GM19395 (cell line): ENCODE data around the gene MORN1.

Experiments used
- ATAC-seq: cut with Tn5 transposase; IDR thresholded peaks from one replicate; pipeline ENCODE4 v1.9.1; 2021; ENCODE audit warnings: mild to moderate bottlenecking, moderate library complexity; ENCODE audit not compliant: unreplicated experiment

MORN1 gene

DNA sequence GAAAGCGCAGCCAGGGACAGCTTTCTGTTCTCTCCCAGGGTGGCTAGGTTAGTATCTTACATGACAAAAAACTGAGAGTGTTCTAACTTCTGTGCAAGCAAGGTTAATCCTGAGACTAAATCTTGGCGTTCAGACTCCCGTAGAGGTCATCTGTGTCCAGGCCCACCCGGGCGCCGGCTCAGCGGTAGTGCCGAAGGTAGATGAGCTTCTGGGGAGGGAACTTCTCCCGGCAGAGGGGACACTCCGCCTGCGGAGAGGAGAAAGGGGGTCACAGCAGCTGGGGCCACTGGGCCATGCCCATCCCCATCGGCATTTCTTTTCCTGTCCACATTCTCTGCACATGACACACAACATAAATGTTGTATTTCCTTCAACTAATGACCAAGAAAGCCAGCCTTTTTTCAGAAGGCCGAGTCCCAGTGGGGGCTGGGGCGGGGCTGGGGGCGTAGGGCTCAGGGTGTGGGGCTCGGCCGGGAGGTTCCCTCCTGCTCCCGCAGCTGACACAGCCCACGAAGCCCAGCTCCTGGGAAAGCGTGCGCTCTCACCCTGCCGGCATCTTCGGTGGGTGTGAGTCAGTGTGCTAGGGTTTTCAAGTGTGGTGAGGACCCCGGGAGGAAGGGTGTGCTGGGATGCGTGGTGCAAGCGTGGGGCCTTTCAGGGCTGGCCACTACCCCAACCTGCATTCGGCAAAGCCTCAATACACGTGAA lies 14.4 kb upstream of the MORN1 start:
- ATAC-seq = no peak

DNA sequence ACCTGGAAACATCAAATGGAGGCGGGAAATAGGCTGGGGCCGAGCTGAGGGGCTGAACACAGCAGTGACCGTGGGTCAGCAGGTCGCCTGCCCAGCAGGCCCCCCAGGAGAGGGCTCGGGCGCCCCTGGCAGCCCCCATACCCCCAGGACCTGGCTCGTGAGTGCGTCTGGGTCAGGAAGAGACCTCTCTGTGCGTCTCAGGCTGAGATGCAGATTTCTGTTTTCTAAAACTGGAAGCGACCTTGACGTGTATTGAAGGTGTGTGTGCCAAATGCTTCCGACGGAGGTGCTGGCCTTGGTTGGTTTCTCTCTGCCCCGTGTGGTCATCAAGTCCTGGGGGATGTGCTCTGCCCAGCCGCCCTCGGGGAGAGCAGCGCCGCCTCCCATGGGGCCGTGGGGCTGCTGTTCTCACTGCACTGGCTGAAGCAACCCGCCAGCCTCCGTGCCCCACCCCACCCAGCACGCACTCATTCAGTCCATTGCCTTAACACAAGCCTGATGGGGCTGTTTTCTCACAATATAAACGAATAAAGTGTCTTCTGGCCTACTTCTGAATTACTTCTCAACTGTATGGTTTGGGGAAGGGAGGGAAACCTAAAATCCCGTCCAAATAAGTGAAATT lies 13.6 kb upstream of the MORN1 start:
- no peak for ATAC-seq

DNA sequence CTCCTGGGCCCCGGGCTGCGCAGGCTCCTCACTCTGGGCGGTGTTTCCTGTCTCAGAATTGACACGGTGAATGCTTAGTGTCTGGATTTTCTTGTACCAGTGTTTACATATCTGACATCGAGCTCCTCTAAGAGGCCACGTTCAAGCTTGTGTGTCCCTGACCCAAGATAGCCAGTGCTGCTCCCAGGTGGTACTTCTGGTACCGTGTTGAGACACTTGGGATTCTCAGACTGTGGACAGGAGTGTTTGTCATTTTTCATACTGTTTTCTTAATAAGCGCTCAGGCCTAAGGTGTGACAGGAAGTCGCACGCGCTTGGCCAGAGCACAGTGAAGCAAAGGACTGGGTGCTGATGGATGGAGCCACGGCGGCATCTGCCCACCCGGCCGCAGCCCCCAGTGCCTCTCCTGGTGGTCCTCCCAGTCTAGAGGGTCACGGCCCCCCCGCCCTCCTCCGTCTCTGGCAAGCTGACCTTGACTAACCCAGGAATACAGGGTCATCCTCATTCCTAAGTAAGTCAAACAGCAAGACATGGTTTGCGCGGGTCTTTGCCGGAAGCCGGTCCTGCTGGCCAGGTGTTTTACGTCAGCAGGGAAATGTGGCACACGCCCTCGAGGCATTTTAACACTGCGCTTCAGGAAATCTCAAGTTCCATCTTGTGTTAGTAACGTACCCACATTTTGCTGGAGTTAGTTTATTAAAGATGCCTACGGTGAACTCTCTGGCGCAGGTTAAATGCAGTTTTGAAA lies 13.0 kb upstream of the MORN1 start:
- no peak for ATAC-seq

DNA sequence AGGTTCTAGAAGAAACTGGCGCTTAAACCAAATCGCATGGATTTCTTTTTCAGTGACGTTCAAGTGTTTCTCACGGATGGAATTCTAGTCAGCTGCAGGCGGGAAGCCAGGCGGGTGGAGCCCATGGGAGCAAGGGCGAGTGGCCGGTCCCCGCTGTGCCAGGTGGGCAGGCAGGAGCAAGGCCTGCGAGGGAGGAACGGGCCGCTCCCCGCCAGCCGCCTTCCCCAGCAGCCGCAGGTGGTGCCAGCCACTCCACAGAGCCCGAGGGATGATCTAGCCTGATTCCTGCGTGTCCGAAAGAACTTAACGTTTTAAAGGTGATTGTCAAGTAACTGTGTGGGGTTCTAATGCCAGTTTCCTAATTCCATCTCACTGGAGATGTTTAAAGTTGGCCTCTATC lies 11.9 kb upstream of the MORN1 start:
- no peak for ATAC-seq

DNA sequence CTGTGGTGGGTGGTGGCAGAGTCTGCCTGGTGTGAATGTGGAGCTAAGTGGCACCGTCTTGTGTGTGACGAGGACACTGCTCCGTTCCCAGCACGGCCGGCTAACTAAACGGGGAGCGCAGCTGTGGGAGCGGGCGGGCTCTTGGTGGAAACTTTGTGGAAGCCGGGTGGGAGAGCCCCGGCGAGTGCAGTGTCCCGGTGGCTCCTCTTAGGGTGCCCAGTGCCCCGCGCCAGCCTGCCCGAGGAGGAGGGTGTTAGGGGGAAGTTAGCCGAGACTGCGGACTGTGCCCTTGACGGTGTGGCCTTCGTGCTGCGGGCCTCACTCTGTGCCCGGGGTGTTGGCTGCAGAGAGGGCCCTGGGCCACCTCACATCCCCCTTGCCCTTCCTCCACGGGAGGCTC lies 11.1 kb upstream of the MORN1 start:
- ATAC-seq = no peak

DNA sequence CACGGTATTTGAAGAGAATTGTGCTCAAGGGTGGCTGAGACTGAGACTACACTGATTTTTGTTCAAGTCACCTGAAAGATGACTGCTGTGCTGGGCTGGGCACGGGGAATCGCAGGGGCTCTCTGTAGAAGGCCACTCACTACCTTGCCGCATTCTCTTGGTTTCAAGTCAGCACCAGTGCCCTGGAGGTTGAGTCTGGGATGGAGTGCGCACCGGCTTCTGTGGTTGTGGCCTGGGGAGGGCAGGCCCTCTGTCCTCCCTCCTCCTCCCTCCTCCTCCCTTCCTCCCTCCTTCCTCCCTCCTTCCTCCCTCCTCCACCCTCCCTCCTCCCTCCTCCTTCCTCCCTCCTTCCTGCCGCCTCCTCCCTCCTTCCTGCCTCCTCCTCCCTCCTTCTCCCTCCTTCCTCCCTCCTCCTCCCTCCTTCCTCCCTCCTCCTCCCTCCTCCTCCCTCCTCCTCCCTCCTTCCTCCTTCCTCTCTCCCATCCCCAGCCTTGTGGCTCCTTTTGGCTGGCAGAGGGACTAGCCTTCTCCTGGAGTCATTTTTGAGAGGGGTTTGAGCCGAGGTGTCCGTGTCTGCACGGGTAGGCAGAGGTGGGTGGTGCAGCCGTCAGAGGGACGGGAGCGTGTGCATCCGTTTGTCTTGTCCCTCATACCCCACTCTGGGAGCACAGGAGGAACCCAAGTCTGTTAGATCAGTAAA lies 9.7 kb upstream of the MORN1 start:
- no peak for ATAC-seq

DNA sequence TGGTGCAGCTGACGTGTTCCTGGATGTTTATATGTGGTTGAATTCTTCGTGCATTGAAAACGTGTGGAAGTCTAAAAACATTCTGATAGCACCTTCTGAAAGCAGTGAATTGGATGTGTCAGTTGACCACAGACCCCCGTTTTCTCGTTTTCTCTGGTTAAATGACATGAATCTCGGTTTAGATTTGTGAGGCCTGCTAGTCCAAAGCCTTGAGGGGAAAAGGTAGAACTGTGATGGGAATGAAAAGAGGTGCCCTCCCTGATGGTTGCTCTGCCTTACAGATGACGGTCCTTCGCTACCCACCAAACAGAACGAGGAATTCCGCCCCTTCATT lies 9.2 kb upstream of the MORN1 start:
- ATAC-seq = no peak

DNA sequence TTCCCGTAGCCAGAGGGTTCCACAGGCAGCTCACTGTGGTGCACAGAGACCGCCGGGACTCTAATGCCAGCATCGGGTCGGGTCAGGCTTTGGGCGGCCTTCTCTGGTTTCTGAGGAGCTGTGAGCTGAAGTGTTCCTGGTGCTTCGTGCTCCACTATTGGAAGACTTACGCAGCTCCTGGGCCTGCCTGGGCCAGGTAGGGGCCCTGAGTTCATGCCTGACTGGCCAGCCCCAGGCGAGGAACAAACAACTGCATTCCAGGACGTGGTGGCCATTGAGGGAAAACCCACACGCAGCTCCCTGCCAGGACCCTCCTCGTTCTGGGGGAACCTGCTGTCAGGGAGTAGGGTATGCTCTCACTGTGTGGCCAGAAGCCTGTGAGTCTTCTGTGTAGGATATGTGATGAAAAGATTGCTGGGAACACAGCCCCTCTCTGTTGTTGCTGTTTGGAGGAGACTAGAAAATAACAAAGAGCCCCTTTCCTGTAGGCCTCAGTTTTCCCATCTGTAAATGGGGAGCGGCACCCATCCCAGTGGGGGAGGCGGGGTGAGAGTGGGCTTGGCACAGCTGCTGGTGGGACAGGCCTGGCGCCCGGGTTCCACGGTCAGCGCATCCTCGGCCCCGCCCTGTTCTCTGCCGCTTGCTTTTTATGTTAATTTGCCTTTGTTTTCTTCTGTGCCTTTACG lies 8.7 kb upstream of the MORN1 start:
- no peak for ATAC-seq

DNA sequence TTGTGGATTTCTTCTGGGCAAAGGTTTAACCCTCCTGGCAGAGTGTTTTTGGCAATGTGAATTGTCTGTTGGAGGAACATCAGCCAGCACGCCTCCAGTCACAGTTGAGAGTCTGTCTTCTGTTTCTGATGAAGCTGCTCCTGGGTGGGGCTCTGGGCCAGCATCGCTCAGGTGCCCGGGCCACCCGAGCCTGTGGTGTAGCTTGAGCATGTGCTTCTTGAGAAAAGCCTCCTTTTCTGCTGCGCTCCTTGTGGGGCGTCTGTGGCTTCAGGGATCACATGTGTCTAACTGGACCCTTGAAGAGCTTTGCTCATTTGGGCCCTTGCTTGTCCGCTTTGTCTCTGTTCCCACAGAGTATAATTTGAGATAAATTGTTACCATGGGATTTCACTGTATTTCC lies 7.5 kb upstream of the MORN1 start:
- no peak for ATAC-seq

DNA sequence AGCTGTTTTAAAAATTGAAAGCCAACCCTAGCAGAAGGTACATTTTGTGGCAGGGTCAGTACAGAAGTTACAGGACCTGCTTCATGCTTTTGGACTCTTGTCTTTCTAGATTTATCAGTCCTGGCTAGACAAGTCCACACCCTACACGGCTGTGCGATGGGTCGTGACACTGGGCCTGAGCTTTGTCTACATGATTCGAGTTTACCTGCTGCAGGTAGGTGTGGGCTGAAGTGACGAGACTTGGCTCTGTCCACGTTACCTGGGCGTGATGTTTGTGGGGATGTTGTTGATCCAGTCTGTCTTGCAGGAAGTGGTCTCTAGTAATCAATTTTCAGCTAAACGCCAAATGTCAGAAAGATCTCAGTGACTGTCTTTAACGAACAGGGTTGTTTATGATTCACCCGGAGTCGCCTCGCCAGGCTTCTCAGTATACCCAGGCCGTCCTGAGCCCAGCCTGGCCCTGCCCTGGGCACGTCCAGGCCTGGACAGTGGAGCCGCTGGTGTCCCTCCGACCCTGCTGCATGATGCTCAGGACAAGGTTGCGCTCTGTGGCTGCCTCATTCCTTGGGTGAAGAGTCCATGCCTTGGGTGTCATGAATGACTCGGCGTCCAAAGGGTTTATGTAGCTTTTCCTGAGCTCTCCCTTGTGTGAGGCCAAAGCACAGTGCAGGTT lies 5.8 kb upstream of the MORN1 start:
- no peak for ATAC-seq

DNA sequence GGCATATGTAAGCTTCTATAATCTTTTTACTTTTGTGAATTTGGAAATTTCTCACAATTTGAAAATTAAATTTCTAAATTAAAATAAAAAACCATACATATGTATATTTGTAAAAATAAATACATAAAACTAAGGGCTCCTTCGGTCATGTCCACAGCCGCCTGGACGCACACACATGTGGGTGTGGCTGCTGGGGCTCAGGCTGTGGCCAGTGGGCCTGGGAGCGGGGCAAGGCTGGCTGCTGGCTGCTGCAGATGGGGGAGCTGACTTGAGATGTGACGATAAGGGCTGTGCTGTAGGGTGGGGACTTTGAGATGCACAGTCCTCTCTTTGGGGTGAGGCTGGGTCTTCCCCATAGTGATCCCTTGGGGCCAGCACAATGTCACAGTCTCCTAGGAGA lies 5.1 kb upstream of the MORN1 start:
- no peak for ATAC-seq

DNA sequence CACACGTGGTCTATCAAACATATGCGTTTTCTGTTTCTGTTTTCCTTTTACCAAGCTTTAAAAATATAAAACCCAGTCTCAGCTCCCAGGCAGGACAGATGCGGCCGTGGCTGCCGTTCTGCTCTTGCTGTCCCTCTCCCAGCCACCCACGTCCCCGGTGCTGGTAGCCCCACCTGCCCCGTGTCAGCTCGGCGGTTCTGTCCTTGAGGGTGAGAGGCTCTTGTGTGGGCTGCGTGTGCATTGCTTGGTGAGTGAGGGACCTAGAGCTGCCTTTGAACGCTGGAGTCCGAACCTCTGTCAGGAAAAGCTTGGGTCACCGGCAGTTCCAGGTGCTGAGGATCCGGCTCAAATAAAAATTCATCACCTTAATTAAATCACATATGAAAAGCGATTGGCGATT lies 4.7 kb upstream of the MORN1 start:
- ATAC-seq = no peak

DNA sequence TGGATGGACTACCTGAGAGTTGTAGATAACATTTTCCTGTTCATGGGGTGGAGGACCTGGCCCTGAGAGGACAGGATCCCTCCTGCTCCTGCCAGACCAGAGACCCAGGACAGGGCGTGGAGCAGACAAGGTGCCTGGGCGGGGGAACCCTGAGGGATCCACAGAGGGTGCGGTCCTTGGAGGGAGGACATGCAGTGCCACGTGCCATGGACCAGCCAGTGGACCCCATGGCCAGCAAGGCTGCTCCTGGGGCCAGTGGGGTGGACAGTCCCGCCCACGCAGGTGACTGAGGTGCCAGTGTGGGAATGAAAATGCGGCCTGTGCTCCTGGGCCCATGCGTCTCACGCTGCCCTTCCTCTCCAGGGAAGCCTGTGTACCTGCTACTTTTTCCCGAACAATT lies 3.9 kb upstream of the MORN1 start:
- ATAC-seq = no peak

DNA sequence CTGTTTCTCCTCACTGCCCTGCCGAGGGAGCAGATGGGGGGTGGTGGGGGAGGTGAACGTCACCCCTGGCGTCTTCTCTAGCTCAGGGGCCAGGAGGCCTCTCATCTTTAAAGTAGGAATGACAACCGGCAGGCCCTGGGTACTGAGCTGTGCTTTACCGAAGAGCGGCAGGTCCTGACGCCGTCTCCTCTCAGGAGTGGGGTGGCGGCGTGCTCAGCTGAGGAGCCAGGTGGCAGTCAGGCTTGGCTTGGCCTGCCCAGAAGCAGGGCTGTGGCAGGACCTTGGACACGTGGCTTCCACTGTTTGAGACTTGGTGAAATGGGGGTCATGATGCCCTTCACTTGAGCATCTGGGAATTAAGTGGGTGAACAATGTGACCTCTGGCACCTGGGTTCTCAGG lies 3.4 kb upstream of the MORN1 start:
- ATAC-seq = no peak

DNA sequence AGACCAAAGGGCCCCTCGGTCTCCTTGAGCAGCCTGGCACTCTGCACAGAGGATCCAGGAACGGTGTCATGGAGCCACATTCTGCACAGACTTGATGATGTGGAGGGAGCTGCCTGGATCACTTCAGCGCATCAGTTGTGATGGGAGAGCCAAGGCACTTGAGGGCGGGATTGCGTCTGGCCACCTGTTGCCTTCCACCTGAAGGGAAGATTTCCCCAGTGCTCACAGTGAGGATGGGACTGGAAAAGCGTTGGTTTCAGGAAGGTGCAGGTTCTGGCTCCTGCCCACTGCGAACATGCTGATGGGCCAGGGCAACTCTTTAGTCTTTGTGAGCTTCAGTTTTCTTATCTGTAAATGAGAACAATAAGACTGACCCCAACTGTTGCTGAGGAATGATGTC lies 2.9 kb upstream of the MORN1 start:
- no peak for ATAC-seq

DNA sequence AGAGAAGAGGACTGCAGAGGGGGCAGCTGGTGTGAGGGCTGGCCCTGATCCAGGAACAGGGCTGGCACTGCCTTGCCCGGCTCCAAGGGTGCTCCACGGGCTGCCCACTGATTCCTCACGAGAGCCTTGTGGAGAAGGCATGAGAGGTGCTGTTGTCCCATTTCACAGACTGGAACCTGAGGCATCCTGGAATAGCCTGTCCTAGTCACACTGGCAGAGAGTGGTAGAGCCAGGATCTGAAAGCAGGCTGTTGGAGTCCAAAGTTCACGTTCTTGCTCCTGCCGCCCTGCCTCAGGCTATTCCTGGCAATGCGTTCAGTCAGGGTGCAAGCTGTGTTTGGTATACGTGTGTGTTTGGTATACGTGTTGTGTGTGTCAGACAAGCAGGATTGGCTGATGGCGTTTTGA lies 2.1 kb upstream of the MORN1 start:
- no peak for ATAC-seq

DNA sequence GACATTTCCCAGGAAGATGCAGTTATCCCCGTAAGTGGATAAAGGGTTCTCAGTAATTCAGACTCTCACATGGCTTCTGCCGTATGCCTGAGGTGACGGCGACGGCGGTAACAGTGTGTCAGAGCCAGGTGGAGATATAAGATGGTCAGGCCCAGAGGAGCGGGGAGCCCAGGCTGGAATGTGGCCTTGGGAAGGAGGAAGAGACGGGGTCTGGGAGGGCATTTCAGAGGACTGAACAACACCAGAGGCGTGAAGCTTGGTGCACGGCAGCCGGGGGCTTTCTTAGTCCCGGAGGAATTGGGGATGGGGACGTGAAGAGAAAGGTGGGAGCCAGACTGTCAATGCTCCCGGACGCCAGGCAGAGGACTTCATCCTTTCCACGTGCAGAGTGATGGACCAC lies 1.3 kb upstream of the MORN1 start:
- no peak for ATAC-seq

DNA sequence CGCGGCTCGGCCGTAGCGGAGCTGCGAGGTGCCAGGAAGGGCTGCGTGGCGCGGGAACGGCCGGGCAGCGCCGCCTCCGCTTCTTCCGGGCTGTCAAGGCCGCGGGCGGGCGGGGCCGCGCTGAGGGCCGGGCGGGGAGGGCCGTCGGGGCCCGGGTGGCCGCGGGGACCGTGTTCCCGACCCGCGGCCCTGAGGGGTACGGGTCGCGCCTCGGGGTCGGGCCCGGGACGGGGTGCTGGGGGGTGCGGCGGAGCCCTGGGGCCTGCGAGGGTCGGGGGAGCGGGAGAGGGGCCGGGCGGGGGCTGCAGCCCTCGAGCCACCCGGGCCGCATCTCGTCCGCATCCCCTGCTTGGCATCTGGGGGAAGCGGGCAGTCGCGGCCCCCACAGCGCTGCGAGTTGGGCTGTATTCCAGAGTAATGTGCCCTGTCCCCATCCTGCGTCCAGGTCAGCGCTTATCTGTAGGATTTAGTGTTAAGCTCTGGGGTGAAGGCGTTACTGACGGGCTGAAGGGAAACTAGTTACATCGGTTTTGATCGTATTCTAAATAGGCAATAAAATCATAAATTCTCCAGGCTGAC lies 666 bp upstream of the MORN1 start:
- peak; percentile 17 for ATAC-seq

DNA sequence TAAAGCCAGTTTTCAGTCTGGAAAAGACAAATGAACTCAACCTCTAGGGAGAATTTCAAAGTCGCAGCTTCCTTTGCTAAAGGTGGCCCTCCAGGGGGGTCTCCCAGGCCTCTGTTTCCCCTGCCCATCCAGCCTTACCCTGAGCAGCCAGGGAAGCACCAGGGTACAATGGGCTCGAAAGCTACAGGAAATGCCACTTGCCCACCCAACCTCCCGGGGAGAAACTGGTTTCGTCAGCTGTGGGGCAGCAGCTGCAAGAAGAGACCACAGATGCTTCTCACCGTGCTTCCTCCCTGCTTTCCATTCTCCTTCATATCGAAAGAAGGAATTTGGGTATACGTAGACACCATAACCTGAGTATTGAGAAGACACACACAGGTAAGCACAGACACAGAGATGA lies 1.7 kb downstream of the MORN1 start:
- no peak for ATAC-seq
